Measurements from ENCODE around the gene NFYC. TPM values are rescaled to one million over a fixed set of nuclear protein-coding genes. Genes with fewer than 3 reads are reported as not detected.

The NFYC gene
- total and polyA plus RNA-seq, 8 donors, result 54.6 to 98.1 (median 86.0) TPM

DNA sequence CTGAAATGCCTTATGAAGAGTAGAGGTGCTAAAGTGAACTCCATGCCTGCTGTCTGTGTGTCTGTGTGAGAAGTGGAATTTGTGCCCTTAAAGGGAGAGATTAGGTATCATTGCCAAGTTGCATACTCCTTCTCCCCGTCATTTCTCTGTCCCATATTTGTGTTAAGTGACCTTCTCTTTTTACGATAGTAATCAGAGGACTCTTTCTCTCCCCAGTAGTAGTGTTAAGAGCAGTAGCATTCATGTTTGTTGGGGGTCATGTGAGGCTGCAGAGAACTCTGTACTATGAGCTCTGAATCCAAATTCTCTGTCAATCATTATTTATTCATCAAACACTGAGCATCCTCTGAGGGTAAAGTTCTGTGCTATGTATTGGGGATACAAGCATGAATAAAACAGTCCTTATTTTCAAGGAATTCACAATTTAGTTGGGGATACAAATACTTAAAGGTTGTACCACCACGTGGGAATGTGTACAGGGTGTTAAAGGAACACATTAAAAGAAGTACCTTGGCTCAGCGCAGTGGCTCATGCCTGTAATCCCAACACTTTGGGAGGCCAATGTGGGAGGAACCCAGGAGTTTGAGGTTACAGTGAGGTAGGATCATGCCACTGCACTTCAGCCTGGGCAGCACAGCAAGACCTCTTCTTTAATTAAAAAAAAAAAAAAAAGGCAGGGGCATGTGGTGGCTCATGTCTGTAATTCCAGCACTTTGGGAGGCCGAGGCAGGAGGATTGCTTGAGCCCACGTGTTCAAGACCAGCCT, 67.3 kb downstream of the NFYC start:
- no peak for DNase-seq
- H3K27me3 ChIP-seq, result no peaks in the 10 kb centered on the region
- no peaks in the 10 kb centered on the region for H3K9me3 ChIP-seq
- TF ChIP-seq, protein P1, sequence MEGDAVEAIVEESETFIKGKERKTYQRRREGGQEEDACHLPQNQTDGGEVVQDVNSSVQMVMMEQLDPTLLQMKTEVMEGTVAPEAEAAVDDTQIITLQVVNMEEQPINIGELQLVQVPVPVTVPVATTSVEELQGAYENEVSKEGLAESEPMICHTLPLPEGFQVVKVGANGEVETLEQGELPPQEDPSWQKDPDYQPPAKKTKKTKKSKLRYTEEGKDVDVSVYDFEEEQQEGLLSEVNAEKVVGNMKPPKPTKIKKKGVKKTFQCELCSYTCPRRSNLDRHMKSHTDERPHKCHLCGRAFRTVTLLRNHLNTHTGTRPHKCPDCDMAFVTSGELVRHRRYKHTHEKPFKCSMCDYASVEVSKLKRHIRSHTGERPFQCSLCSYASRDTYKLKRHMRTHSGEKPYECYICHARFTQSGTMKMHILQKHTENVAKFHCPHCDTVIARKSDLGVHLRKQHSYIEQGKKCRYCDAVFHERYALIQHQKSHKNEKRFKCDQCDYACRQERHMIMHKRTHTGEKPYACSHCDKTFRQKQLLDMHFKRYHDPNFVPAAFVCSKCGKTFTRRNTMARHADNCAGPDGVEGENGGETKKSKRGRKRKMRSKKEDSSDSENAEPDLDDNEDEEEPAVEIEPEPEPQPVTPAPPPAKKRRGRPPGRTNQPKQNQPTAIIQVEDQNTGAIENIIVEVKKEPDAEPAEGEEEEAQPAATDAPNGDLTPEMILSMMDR (IDR thresholded peaks at IDR 0.05), result no peak
- H3K36me3 ChIP-seq, result peaks cover 0 to 99% of the 10 kb centered on the region in 2 donors
- intact Hi-C loops (cut with DNase I), result no loop called here
- ATAC-seq, result no peak
- no peak overlapping the region for H3K4me3 ChIP-seq
- no peak overlapping the region for H3K27ac ChIP-seq
- peaks cover 0 to 3% of the 10 kb centered on the region in 2 donors for H3K4me1 ChIP-seq

DNA sequence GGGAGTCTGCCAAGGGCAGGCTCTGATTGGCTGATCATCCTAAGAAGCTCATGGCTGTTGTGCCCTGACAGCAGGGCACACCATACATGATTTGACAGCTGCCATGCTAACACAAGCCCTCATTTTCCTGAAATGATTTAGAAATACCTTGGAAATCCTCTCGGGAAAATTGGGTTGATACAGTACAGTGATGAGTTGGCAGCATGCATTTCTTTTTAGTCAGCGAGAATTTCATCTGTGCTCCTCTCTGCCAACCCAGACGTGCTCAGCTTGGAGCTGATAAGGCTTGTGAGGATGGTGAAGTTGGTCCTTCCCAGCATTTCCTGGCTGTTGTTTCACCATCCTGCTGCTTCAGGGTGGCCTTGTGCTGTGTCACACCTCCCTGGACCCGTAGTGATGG, 69.5 kb downstream of the NFYC start:
- Histone ChIP-seq H3K9me3 (no peaks in the 10 kb centered on the region), H3K36me3 (peaks cover 0 to 99% of the 10 kb centered on the region in 2 donors)
- no peak for ATAC-seq

DNA sequence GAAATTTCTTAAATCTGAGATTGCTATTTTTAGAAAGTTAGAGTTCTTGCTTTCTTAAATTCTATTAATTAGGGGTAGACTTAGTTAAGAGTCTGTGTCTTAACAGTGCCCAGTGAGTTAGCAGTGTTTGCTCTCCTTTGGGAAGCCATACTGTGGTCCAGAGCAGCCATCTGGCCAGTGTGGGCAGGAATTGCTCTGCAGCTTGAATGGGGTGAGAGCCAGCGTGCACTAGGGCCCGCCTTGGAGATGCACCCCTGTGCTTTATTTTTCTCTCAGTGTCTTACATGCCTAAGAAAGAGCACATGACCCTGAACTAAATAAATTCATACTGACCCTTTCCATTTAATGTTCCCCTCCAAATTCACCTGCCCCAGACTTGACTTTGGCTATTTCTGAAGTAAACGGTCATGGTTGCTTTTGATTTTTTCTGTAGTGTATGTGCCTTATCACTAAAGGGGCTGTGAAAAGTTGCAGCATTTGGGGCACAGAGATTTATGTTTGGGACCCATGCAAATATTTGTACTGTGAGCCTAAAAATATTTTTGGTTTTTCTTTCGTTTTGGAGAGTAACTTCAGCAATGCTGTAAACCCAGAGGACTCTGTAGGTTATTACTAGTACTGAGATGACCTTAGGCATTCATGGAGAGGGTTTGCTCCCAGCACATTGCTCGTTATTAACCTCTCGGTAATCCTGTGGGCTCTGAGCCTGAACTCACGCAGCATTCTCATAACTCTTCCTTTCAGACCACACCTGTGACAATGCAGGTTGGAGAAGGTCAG, 70.8 kb downstream of the NFYC start:
- no peak for ATAC-seq
- Histone ChIP-seq H3K27me3 (no peaks in the 10 kb centered on the region), H3K4me1 (no peaks in the 10 kb centered on the region), H3K36me3 (peaks cover 0 to 99% of the 10 kb centered on the region in 2 donors), H3K4me3 (no peak overlapping the region), H3K27ac (no peak overlapping the region), H3K9me3 (no peaks in the 10 kb centered on the region)
- intact Hi-C loops (cut with DNase I), result no loop called here
- DNase-seq, result no peak
- TF ChIP-seq, protein P1 (IDR thresholded peaks at IDR 0.05), result no peak

More for the DNA sequence above, 69.5 kb downstream of the NFYC start:
- no peaks in the 10 kb centered on the region for H3K4me1 ChIP-seq
- no peak overlapping the region for H3K27ac ChIP-seq
- intact Hi-C loops (cut with DNase I), result no loop called here
- no peak for DNase-seq
- TF ChIP-seq, protein P1 (IDR thresholded peaks at IDR 0.05), result no peak
- H3K4me3 ChIP-seq, result no peak overlapping the region
- H3K27me3 ChIP-seq, result no peaks in the 10 kb centered on the region

DNA sequence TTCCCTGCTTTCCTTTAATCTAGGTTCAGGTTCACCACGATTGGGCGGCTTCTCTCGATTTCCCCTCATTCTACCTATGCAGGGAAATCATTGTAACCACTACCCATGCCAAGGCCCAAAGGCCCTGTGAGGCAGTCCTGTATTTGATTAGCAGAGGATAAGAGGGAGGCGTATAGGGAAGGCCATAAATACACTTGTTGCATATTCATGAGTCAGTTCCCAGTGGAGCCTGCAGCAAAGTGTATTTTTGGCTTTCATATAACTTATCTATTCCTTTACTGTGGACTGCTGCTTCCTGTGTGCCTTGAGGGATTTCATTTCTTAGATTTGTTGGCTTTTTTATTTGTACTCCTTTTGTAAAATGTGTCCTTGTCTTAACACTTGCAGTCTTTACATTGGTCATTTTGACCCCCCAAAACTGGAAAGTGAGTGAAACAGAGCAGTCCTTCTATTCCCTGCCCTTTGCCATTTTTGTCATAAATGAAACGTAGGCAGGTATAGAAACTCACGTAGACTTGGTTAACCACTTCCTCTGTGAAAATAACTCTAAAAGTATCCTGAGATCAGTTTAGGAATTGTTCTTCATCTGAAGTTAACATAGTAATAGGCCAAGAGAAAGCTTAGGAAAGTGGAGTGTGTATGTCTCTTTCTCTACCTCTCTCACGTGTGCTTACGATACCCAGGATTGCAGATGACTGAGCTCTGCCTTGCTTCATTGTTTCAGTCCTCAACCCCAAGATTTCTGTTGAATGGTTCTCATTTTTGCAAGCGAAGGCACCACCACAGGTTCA, 72.4 kb downstream of the NFYC start:
- ATAC-seq (no peak), DNase-seq (no peak)
- intact Hi-C loops (cut with DNase I), result no loop called here
- Histone ChIP-seq H3K36me3 (peaks cover 0 to 99% of the 10 kb centered on the region in 2 donors), H3K27ac (no peak overlapping the region), H3K4me1 (no peaks in the 10 kb centered on the region), H3K4me3 (no peak overlapping the region), H3K27me3 (no peaks in the 10 kb centered on the region), H3K9me3 (no peaks in the 10 kb centered on the region)
- TF ChIP-seq, protein P1 (IDR thresholded peaks at IDR 0.05), result no peak
